ENCODE results near the gene NUAK1.
"Not testable (repeated sequence)": the region's sequence is repeated elsewhere in the genome, so short reads cannot be mapped to it uniquely, and the experiment has no call there.

The NUAK1 gene

GRCh38 chr12:106146987-106147386, 8.2 kb upstream of the NUAK1 start:
- DNase-seq, result no peak

- DNase-seq, result peak; percentile 64
Measured at GRCh38 chr12:106145539-106146447, 7.0 kb upstream of the NUAK1 start.

GRCh38 chr12:106144847-106145246, 6.1 kb upstream of the NUAK1 start:
- DNase-seq, result peak; percentile 55

GRCh38 chr12:106142591-106143261, 4.0 kb upstream of the NUAK1 start:
- no peak for DNase-seq

GRCh38 chr12:106141920-106142319, 3.2 kb upstream of the NUAK1 start:
- not testable (repeated sequence) for DNase-seq

- peak; percentile 70 for DNase-seq
Measured at GRCh38 chr12:106141452-106141851, 2.7 kb upstream of the NUAK1 start.

GRCh38 chr12:106141003-106141402, 2.2 kb upstream of the NUAK1 start:
- DNase-seq, result no peak

GRCh38 chr12:106140223-106140986, 1.7 kb upstream of the NUAK1 start:
- no peak for DNase-seq

- DNase-seq, result peak; percentile 93
Measured at GRCh38 chr12:106139422-106140171, 843 bp upstream of the NUAK1 start.

GRCh38 chr12:106138357-106138632, 459 bp downstream of the NUAK1 start:
- no peak for DNase-seq

GRCh38 chr12:106137530-106138356, 1.0 kb downstream of the NUAK1 start:
- DNase-seq, result no peak

GRCh38 chr12:106136263-106136662, 2.5 kb downstream of the NUAK1 start:
- peak; percentile 93 for DNase-seq

GRCh38 chr12:106135781-106136180, 3.0 kb downstream of the NUAK1 start:
- DNase-seq, result no peak

- DNase-seq, result peak; percentile 80
Measured at GRCh38 chr12:106135075-106135474, 3.7 kb downstream of the NUAK1 start.

- no peak for DNase-seq
Measured at GRCh38 chr12:106134294-106134949, 4.3 kb downstream of the NUAK1 start.

GRCh38 chr12:106133136-106134087, 5.3 kb downstream of the NUAK1 start:
- DNase-seq, result no peak

- no peak for DNase-seq
Measured at GRCh38 chr12:106132175-106133135, 6.3 kb downstream of the NUAK1 start.

GRCh38 chr12:106131676-106132075, 7.1 kb downstream of the NUAK1 start:
- DNase-seq, result peak; percentile 70
